Testis (tissue), 2 donors: Measurements from ENCODE around the gene ALDH1A2.

Experiments used
- POLR2A ChIP-seq: fragments of 450-650 bp; IDR thresholded peaks from one replicate; pipeline ENCODE4 v1.6.1; 2017; ENCODE audit warnings: antibody characterized with exemption, mild to moderate bottlenecking, moderate library complexity
- TF ChIP-seq, protein P1 (sequence below), 3 experiments: fragments of 450-650 bp in 2 of 3; fragments of 200-600 bp in 1 of 3; sonication (generic) in 1 of 3; IDR thresholded peaks; one replicate each; pipeline ENCODE4 v1.5.1; 2016 to 2019; ENCODE audit warnings: antibody characterized with exemption in 3 of 3, mild to moderate bottlenecking in 2 of 3, moderate library complexity in 1 of 3

DNA sequence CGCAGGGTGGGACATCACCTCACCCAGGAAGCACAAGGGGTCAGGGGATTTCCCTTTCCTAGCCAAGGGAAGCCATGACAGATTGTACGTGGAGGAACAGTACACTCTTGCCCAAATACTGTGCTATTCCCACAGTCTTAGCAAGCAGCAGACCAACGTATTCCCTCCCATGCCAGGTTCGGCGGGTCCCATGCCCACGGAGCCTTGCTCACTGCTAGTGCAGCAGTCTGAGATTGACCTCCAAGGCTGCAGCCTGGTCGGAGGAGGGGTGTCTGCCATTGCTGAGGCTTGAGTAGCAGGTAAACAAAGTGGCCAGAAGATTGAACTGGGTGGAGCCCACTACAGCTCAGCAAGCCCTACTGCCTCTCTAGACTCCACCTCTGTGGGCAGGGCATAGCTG, 39.0 kb downstream of the ALDH1A2 start:
- TF ChIP-seq, protein P1, sequence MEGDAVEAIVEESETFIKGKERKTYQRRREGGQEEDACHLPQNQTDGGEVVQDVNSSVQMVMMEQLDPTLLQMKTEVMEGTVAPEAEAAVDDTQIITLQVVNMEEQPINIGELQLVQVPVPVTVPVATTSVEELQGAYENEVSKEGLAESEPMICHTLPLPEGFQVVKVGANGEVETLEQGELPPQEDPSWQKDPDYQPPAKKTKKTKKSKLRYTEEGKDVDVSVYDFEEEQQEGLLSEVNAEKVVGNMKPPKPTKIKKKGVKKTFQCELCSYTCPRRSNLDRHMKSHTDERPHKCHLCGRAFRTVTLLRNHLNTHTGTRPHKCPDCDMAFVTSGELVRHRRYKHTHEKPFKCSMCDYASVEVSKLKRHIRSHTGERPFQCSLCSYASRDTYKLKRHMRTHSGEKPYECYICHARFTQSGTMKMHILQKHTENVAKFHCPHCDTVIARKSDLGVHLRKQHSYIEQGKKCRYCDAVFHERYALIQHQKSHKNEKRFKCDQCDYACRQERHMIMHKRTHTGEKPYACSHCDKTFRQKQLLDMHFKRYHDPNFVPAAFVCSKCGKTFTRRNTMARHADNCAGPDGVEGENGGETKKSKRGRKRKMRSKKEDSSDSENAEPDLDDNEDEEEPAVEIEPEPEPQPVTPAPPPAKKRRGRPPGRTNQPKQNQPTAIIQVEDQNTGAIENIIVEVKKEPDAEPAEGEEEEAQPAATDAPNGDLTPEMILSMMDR (IDR thresholded peaks at IDR 0.05) = no peak
- TF ChIP-seq POLR2A = no peak
